SK-N-SH treated with all-trans-retinoic acid at 6 μM for 48 hours (cell line): ENCODE results near the gene TXN2.
A peak's percentile ranks its signal among the peaks of the same experiment; 100 is the strongest.

Experiments
- ATAC-seq: fragments of 200-7000 bp; cut with Tn5 transposase; 3 replicates; pipeline ENCODE4 v1.9.1; 2020; ENCODE audit warnings: mild to moderate bottlenecking, moderate library complexity
- ARNTL ChIP-seq: fragments of 450-650 bp; formaldehyde crosslinking; IDR thresholded peaks from 2 replicates; pipeline ENCODE4 v1.5.0; 2020; ENCODE audit warnings: low read depth, mild to moderate bottlenecking, moderate library complexity, borderline replicate concordance
- CREB5 ChIP-seq: fragments of 250-450 bp; sonication (Bioruptor Pico); IDR thresholded peaks from 2 replicates; pipeline ENCODE4 v1.5.1; 2020; ENCODE audit warnings: low read depth, mild to moderate bottlenecking, moderate library complexity
- CSDC2 ChIP-seq: fragments of 250-450 bp; sonication (Bioruptor Pico); IDR thresholded peaks from 2 replicates; pipeline ENCODE4 v1.5.0; 2020; ENCODE audit warnings: mild to moderate bottlenecking, moderate library complexity
- CSRNP3 ChIP-seq: fragments of 250-450 bp; sonication (Bioruptor Pico); IDR thresholded peaks from 2 replicates; pipeline ENCODE4 v1.5.1; 2021; ENCODE audit warnings: mild to moderate bottlenecking, moderate library complexity
- ESRRG ChIP-seq: fragments of 250-450 bp; sonication (Bioruptor Pico); IDR thresholded peaks from 2 replicates; pipeline ENCODE4 v1.6.1; 2021; ENCODE audit warnings: mild to moderate bottlenecking
- ISL1 ChIP-seq: fragments of 250-450 bp; sonication (Bioruptor Pico); IDR thresholded peaks from 2 replicates; pipeline ENCODE4 v2.1.2; 2022; ENCODE audit warnings: mild to moderate bottlenecking, moderate library complexity
- OSR1 ChIP-seq: fragments of 250-450 bp; sonication (Bioruptor Pico); IDR thresholded peaks from 2 replicates; pipeline ENCODE4 v1.8.0; 2022; ENCODE audit warnings: moderate library complexity, mild to moderate bottlenecking, inconsistent platforms
- PATZ1 ChIP-seq: fragments of 250-450 bp; sonication (Bioruptor Pico); IDR thresholded peaks from 2 replicates; pipeline ENCODE4 v1.8.0; 2020; ENCODE audit warnings: mild to moderate bottlenecking, moderate library complexity, borderline replicate concordance
- POU6F1 ChIP-seq: fragments of 250-450 bp; sonication (Bioruptor Pico); IDR thresholded peaks from 2 replicates; pipeline ENCODE4 v1.8.0; 2021; ENCODE audit warnings: low read depth, mild to moderate bottlenecking, moderate library complexity, borderline replicate concordance
- PPARA ChIP-seq: fragments of 250-450 bp; sonication (Bioruptor Pico); IDR thresholded peaks from 2 replicates; pipeline ENCODE4 v1.5.0; 2020; ENCODE audit warnings: mild to moderate bottlenecking, borderline replicate concordance
- RARB ChIP-seq: fragments of 250-450 bp; sonication (Bioruptor Pico); IDR thresholded peaks from 2 replicates; pipeline ENCODE4 v1.8.0; 2021; ENCODE audit warnings: mild to moderate bottlenecking, moderate library complexity
- SNAI2 ChIP-seq: fragments of 250-450 bp; sonication (Bioruptor Pico); IDR thresholded peaks from 2 replicates; pipeline ENCODE4 v1.5.0; 2020; ENCODE audit warnings: mild to moderate bottlenecking, moderate library complexity
- TCF4 ChIP-seq: fragments of 250-450 bp; sonication (Bioruptor Pico); IDR thresholded peaks from 2 replicates; pipeline ENCODE4 v1.8.0; 2021; ENCODE audit warnings: mild to moderate bottlenecking, moderate library complexity, borderline replicate concordance
- TOX ChIP-seq: fragments of 250-450 bp; sonication (Bioruptor Pico); IDR thresholded peaks from 2 replicates; pipeline ENCODE4 v1.8.0; 2021; ENCODE audit warnings: mild to moderate bottlenecking, moderate library complexity, borderline replicate concordance
- TSHZ2 ChIP-seq: fragments of 250-450 bp; sonication (Bioruptor Pico); IDR thresholded peaks from 2 replicates; pipeline ENCODE4 v1.5.0; 2020; ENCODE audit warnings: mild to moderate bottlenecking, moderate library complexity
- ZFP3 ChIP-seq: fragments of 250-450 bp; sonication (Bioruptor Pico); IDR thresholded peaks from 2 replicates; pipeline ENCODE4 v1.5.0; 2020; ENCODE audit warnings: mild to moderate bottlenecking, moderate library complexity
- ZNF70 ChIP-seq: fragments of 450-650 bp; formaldehyde crosslinking; IDR thresholded peaks from 2 replicates; pipeline ENCODE4 v1.5.0; 2020; ENCODE audit warnings: mild to moderate bottlenecking, moderate library complexity
- ZNF8 ChIP-seq: fragments of 450-650 bp; formaldehyde crosslinking; IDR thresholded peaks from 2 replicates; pipeline ENCODE4 v1.5.0; 2020; ENCODE audit warnings: mild to moderate bottlenecking, moderate library complexity

Gene TXN2

GRCh38 chr22:36486619-36487384 is 5.4 kb upstream of the TXN2 start:
- TF ChIP-seq TOX (no peak), SNAI2 (CRISPR knock-in tag) (no peak), TCF4 (CRISPR knock-in tag) (no peak), ZFP3 (CRISPR knock-in tag) (no peak), ARNTL (CRISPR knock-in tag) (no peak), PPARA (CRISPR knock-in tag) (no peak), OSR1 (no peak), ESRRG (CRISPR knock-in tag) (no peak), PATZ1 (CRISPR knock-in tag) (no peak), ISL1 (no peak), POU6F1 (CRISPR knock-in tag) (no peak), CREB5 (no peak), CSDC2 (no peak), ZNF70 (CRISPR knock-in tag) (no peak), CSRNP3 (CRISPR knock-in tag) (no peak), RARB (no peak)
- ATAC-seq = no peak

- TF ChIP-seq TSHZ2 (CRISPR knock-in tag) (no peak), CSRNP3 (CRISPR knock-in tag) (no peak), ZFP3 (CRISPR knock-in tag) (no peak), PPARA (CRISPR knock-in tag) (no peak), ZNF8 (CRISPR knock-in tag) (no peak), ARNTL (CRISPR knock-in tag) (no peak), RARB (no peak), ZNF70 (CRISPR knock-in tag) (no peak), TOX (no peak), ISL1 (no peak), CSDC2 (no peak), TCF4 (CRISPR knock-in tag) (no peak), POU6F1 (CRISPR knock-in tag) (no peak), PATZ1 (CRISPR knock-in tag) (no peak)
- peak; percentile 22; the same call in 2 of the 3 replicates for ATAC-seq
Observed at GRCh38 chr22:36480941-36481392, 473 bp downstream of the TXN2 start.
